DMS53 treated with DMSO at 0.1 percent for 48 hours (cell line): ENCODE results near the gene RNASE8.
A peak's percentile ranks its signal among the peaks of the same experiment; 100 is the strongest.

Experiments used
- DNase-seq: peaks from one replicate; lab custom pipeline; 2025; ENCODE audit not compliant: unreplicated experiment; lab: John Stamatoyannopoulos, UW

The RNASE8 gene

DNA sequence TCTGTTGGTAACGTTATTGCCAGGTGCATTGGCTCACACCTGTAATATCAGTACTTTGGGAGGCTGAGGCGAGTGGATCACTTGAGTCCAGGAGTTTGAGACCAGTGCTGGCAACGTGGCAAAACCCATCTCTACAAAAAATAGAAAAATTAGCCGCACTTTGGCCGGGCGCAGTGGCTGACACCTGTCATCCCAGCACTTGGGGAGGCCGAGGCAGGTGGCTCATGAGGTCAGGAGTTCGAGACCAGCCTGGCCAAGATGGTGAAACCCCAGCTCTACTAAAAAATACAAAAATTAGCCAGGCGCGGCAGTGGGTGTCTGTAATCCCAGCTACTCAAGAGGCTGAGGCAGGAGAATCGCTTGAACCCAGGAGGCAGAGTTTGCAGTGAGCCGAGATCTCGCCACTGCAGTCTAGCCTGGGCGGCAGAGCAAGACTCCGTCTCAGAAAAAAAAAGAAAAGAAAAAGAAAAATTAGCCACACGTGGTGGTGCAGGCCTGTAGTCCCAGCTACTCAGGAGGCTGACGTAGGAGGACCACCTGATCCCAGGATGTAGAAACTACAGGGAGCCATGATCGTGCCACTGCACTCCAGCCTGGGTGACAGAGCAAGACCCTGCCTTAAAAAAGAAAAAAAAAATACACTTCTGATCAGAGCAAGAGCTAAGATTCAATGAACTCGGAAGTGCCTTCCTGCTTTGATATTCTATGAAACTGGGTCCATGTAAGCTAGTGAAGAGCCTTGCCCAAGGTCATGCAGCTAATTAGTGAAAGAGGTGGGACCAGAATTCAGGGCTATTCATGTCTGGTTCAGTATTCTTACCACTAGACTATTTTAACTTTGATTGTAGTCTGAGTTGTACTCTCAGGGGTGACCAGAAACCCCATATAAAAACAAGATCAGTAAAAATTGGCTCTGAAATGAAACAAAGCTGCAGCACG is 4.2 kb upstream of the RNASE8 start:
- no peak for DNase-seq

DNA sequence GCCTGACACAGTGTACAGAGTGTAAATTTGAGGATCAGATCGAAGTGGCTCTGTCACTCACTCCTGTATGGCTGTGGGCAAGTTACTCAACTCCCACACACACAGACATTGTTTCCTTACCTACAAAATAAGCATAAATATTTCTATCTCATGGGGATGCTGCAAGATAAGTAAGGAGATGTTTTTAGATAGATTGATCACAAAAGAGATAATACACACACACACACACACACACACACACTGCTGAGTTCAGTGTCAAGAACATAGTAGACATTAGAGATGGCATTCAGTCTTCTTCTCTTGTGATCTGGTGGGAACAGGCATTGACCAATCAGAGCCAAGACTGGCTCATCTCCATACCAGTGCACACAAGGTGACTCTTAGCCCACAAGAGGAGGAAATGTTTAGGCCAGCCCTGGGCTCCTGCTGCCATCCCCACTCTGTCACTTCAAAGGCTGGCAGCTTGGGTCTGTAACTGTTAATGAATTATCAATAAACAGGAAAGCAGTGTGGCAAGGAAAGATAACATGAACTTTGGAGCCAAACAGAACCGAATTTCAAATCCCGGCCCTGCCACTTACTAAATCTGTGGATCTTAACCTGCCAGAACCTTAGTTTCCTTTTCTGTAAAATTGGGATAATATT is 3.4 kb upstream of the RNASE8 start:
- no peak for DNase-seq

DNA sequence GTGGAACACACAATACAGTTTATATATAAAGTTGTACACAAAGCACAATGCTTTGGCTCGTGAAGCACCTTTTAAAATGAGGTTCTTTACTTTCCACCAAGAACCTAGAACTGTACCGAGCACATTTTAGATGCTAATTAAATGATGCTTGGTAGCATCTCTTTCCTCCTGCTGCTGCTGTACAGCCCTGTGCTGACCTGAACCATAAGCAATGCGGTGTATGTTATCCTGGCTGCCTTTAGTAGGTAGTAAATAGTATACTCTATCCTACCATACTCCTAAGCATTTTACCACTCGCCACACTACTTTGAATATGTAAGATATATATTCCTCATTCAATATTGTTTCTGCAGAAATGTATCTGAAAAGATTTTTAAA is 2.9 kb upstream of the RNASE8 start:
- DNase-seq, result no peak

DNA sequence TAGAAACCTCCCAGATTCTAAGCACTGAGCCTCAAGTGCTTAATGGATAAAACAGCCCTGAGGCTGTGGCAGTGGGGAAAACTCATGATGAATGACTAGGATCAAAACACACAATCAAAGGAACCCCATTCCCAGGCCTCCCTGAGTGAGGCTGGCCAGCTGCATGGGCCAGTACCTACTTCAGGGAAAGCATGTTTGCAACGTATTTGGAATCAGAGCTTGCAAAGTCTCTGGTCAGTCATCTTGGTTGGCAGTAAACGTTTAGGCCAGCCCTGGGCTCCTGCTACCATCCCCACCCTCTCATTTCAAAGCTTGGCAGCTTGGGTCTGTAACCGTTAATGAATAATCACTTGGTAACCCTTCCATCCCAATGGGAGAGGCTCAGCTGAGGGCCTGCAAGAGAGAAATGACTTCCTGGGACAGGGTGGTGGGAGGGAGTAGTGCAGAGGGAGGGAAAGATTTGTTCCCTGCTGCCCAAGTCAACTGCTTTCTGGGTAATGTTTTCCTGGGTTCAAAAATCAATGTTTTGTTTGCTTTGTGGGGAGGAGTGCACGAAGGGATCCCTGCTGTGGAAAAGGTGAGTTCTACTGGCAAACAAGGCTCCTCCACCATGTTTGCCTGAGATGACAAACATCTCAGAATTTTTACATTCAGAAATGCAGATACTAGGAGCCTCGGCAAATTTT is 2.0 kb upstream of the RNASE8 start:
- DNase-seq, result no peak

DNA sequence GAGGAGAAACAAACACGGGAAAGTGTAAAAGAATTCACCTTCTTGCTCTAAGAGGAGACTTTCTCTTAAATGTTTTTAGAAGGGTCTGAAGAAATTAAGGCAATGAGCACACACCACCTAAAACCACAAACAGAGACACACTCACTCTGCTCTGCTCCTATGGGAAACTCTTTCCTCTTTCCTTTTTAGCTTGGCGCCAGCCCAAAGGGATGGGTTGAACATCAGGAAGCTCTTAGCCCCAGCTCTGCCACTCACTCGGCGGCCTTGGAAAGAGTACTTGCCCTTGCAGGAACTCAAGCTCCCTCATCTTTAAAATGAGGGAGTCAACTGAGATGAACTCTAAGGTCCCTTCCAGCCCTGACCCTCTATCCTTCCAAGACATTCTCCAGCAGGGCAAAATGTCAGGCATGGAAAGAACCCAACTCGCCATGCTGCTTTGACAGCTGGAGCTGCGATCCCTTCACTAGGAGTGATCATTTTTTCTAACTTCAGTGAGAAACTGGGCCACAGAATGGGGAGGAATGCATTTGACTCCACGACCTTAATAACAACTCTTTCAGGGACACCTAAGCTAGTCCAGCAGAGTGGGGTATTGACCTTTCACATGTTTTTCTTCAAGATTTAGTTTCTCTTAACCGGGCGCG is 980 bp upstream of the RNASE8 start:
- no peak for DNase-seq

DNA sequence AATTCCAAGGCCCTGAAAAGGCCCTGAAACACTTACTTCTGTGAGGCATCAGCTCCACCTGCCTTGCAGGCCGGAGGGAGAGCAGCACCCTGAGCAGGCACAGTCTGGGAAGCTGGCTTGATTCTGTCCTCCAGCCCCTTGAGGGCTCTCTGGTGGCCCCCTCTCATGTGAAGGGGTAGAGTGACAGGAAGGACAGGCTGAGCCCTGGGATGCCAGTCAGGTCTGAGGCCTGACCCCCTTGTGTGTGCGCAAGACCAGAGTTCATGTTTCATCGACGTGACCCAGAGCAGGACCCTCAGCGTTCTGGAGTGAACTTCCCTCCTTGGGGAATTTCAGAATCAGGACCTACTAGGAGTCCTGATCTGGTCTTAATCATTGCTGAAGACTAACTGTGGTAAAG is 1.3 kb downstream of the RNASE8 start:
- DNase-seq, result no peak

DNA sequence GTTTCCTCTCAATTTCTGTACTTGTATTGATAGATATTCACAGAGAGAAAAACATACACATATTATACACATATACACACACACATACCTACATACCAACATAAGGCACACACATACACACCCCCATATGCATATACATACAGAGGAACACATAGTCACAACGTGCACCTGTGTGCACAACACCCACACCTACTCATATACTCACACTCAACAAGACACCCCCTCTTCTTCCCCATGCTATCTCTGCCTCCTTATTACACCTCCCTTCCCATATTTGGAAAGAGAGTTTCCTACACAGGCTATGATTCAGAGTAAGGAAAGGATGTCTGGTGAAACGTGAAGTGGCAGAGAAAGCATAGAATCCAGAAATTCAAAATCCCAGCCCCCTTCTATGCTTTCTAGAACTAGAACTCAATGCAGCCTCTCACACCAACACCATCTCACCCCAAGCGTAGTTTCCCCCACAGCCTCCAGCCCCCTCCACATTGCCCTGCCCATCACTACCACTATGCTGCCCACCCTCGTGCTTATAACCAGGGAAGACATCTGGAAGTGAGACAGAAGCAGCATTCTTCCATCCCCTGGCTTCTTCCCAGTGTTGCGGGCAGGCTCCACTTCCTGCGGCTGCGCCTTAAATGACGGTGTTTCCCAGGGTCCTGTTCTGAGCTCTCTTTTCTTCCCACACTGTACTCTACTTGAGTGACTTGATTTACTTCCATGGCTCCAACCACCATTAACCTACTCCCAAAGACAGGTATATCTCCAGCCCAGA is 2.4 kb downstream of the RNASE8 start:
- no peak for DNase-seq

DNA sequence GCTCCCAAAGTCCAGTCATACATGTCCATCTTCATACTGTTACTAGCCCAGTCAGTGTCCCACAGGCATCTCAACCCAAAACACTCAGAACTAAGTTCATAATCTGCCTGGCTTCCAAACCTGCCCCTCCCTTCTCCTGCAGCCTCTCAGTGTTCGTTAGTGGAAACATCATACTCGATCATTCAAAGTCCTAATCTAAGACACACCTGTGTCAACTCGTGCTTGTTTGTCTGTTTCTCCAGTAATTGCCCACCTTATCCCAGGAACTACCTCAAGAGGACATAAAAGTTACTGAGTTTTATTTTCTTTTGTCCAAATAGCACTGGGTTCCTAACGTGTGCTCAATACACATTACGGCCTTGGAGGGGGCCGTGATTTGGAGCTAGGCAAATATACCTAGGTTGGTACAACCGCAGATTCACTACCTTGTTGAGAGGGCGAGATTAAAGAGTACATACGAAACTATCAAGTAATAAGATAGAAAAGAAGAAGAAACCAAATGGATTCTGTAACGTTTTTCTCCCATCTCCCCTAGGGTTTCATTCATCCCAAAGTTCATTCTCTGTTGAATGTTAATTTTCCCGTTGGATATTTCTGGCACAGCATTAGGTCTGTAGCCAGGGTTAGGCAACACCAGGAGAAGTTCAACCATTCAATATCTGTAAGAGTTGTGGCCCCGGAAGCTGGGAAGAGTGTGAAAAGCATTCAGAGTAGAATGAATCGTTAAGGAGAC is 3.2 kb downstream of the RNASE8 start:
- no peak for DNase-seq

DNA sequence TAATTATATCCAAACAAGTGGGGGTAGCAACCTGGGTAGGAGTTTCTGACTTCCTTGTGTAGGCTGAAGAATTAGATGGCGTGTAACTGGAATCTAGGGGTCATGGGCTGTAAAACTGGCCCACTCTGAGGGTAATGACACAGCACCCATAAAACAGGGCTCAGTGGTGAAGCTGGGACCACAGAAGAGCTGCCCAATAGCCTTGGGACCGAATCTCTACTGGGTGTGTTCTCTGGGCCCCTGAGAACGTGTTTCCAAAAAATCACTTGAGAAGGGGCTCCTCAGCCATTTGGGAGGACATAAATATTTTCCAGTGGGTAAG is 3.7 kb downstream of the RNASE8 start:
- no peak for DNase-seq

DNA sequence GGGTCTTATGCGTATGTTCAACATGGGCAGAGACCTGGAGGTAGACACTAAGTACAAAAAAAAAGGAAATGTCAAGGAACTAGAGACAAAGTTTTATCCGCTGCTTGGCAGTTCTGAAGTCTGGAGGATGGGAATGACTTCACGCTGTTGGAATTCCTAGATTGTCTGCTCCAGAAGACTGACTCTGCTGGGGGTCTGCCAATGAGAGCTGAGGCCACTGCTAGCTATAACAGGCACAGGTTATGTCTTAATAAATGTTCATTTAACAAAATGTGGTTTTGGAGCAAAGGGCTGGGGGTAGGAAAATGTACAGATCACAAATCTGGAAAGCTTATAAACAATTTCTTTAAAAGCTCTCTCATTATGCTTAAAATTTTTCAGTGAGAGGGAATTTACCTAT is 5.9 kb downstream of the RNASE8 start:
- no peak for DNase-seq

DNA sequence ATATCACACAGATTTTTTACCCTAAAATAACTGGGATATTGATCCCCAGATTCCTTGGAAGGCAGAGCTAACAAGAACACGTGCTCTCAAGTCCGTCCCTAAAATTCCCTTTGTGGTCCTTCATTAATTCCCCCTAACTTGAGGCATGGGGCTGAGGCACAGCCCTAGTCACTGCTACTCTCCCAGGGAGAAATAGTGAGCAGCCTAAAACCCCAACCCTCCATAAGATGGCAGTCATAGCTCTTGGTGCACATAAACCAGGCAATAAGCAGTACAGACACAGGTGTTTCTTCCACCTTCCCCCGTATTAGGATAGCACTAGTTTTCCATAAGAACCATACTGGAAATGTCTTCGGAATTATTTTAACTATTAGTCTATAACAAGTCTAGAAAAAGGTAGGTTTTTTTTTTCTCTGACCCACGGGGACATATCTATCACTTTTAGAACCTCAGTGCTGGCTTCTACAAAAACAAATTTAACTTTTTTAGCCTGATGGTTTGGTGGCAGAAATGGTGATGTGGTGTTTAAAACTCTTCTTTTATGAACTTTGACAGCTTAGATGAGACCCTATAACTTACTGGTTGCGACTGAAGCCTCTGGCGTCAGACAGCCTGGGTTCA is 9.4 kb downstream of the RNASE8 start:
- DNase-seq, result peak; percentile 32

DNA sequence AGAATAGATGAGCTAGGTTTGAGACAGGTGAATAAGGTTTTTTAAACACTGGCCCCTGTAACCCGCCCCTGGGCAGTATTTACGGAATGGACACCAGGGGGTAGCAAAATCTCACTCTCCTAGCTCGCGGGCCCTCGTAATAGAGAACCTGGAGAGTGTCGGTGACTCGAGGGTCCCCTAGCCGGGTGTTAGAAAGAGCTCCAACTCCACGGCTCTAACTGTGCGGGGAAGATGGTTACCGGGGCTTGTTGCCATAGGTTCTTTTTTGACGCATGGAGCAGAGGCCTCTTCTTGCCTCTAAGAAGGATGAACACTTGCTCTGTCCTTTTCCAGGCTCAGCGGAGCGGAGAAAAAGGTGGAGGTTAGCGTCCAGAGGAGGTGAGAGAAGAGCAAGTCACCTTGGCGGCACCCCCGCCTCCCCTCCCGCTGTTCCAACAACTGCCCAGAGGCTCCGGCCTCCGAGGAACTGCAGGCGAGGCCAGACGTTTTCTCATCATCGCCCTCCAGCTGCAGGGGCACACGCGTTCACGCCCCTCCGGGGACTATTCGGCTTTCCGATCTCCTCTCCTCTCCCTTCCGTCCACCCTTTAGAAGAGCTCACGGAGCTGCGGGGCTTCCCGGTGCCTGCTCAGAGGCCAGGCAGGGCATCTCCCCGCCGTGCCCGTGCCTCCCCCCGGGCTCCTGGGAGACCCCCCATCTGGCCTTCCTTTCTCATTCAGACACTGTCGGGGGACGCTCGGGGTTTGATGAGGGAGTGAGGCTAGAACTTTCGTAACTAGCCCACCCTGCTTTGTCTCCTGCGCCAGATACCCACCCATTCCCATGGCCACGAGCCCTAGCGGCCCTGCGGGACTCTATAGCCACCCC is 11.1 kb downstream of the RNASE8 start:
- DNase-seq, result peak; percentile 18

DNA sequence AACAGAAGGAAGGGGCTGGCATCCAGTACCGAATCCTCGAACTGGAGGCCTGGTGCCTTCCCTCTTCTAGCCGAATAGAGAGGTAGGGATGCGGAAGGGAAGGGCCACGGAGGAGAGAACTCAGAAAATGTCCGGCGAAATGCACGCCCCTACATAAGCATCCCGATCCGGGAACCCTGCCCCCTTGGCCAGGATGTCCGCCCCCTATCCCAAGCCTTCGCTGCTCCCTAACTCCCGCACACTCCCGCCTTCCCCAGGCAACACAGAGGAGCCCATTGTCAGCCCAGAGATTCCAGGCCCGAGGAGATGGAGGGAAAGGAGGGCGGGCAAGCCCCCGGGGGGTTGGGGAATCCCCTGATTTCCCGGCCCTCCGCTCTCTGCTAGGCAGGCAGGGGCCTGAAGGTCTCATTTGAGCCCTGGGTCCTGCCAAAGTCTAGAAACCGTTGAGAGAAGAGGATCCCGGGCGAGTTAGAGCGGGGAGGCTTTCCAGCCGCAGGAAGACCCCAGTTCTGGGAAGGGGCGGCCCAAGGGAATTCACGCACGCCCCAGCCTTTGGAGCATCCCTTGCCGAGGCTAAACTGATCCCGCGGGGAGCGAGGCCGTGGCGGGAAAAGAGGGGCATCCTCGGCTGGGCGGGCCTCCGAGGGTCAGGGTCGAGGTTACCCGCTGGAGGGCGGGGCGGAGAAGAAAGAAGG is 11.9 kb downstream of the RNASE8 start:
- DNase-seq, result no peak

DNA sequence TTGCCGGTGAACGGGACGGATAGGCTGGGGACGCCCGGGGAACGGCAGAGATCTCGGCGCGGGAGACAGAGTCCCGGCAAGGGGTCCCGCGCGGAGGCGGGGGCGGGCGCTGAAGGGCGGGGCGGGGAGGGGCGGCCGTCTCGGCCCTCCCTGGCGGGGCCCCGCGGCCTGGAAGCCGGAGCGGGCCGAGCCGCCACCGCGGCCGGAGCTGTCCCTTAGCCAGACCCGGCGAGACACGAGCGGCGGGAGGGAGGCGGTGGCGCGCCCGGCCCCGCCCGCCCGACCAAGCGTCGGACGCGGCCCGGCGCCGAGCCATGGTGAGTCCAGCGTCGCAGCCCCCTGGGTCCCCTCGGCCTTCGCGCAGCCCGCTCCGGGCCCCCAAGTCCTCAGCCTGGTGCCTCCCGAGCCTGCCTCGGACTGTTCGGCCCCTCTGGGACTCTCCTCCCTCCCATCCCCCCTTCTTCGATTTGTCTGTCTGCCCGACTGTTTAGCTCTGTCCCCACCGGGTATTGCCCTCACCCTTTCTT is 12.5 kb downstream of the RNASE8 start, which contains the start of gene ARHGEF40:
TSS of gene ARHGEF40 (plus strand) at position 222 of the 527 bp plus-strand sequence. CDS start at position 315, 93 bp downstream.
- DNase-seq, result no peak

DNA sequence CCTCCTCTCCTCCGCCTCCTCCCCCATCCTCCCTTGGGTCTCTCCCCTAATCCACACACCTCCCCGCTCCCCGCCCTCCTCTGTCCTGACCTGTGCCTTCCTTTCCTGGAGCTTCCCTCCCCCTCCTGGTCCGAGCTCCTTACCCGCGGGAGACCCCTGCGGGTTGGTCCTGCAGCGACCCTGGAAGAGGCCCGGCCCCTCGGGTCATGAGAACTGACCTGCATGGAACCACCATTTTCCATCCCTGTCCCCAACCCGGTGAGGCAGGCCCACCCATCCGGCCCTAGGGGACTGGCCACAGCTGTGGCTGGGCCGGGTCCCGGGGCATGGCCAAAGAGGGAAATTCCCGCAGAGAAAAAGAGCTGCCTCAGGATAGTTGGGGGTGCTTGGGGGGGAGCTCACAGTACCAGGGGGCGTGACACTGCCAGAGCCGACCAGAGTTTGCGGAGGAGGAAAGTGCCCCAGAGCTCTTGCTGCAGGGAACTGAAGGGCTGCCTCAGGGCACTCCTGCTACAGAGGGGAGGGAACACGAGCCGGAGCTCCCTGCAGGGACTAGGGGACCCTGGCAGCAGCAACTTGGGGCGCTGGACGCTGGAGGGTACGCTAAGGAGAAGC is 13.1 kb downstream of the RNASE8 start:
- DNase-seq, result no peak

DNA sequence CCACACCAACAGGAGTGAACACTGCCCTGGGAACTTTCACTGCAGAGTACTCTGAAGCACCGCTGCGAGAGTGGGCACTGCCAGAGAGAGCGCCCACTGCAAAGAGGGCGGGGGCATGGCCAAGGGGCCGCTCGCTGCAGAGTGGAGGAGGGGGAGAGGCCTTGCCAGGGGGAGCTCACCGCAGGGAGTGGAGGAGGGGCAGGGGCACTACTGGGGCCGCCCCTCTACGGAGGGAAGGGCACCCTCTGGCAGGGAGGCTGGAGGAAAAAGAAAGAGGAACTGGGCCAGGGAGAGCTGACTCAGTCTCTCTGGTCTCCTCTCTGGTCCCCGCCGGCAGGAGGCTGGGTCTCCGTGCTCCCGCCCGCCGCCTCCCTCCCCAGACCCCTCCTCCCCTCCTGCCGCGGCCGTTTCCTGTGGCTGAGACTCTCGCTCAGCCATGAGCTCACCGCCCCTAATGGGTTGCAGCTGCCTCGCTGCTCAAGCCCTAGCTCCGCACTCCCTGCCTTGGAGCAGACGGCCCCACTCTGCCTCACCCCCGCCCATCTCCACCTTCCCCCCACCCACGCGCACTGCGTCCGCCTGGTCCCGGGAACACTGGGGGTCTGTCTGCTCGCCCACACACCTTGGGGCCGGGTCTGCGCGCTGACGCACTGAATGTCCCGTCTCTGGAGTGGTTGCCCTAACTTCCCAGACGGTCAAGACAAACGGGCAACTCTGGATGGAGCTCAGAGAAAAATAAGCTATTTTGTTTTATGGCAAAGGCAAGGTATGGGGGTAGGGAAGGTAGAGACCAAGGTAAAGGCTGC is 13.8 kb downstream of the RNASE8 start:
- peak; percentile 24 for DNase-seq
